B cell (primary cell): Measurements from ENCODE around the gene AHRR.

Source experiments
- CTCF ChIP-seq: fragments of 200-600 bp; IDR thresholded peaks from one replicate; pipeline ENCODE4 v1.8.0; 2022; ENCODE audit warnings: antibody characterized with exemption, mild to moderate bottlenecking
- EZH2 ChIP-seq: IDR thresholded peaks from 2 replicates; pipeline ENCODE4 v1.6.1; 2012; ENCODE audit warnings: borderline replicate concordance, low read depth, mild to moderate bottlenecking, moderate library complexity, low read length; ENCODE audit not compliant: insufficient read depth, poor library complexity, severe bottlenecking

- TF ChIP-seq CTCF (no peak), EZH2 (no peak)
Observed at GRCh38 chr5:417301-418161, 96.0 kb downstream of the AHRR start.
